GM21423 (cell line): Measurements from ENCODE around the gene KIF14.
"Not testable (repeated sequence)": the region's sequence is repeated elsewhere in the genome, so short reads cannot be mapped to it uniquely, and the experiment has no call there.

Experiments
- ATAC-seq: cut with Tn5 transposase; IDR thresholded peaks from one replicate; pipeline ENCODE4 v1.9.1; 2021; ENCODE audit warnings: mild to moderate bottlenecking, moderate library complexity; ENCODE audit not compliant: unreplicated experiment

KIF14 gene

GRCh38 chr1:200550367-200550766, 70.2 kb downstream of the KIF14 start:
- no peak for ATAC-seq

GRCh38 chr1:200547386-200547785, 73.2 kb downstream of the KIF14 start:
- no peak for ATAC-seq

GRCh38 chr1:200546577-200546976, 74.0 kb downstream of the KIF14 start:
- ATAC-seq, result no peak

GRCh38 chr1:200542162-200542561, 78.4 kb downstream of the KIF14 start:
- ATAC-seq, result no peak

GRCh38 chr1:200540281-200540680, 80.3 kb downstream of the KIF14 start:
- no peak for ATAC-seq

- ATAC-seq, result no peak
These were observed 82.4 kb downstream of the KIF14 start for GRCh38 chr1:200538179-200538578.

- no peak for ATAC-seq
These were observed 84.9 kb downstream of the KIF14 start for GRCh38 chr1:200535605-200536004.

- no peak for ATAC-seq
These were observed 89.8 kb downstream of the KIF14 start for GRCh38 chr1:200530623-200531261.

GRCh38 chr1:200528858-200529606, 91.5 kb downstream of the KIF14 start:
- no peak for ATAC-seq

GRCh38 chr1:200527670-200528069, 92.9 kb downstream of the KIF14 start:
- ATAC-seq, result no peak

- ATAC-seq, result no peak
These were observed 93.6 kb downstream of the KIF14 start for GRCh38 chr1:200526709-200527612.

- ATAC-seq, result no peak
These were observed 95.2 kb downstream of the KIF14 start for GRCh38 chr1:200525090-200525987.

GRCh38 chr1:200524551-200524950, 96.0 kb downstream of the KIF14 start:
- not testable (repeated sequence) for ATAC-seq

- ATAC-seq, result no peak
These were observed 96.5 kb downstream of the KIF14 start for GRCh38 chr1:200524092-200524491.

GRCh38 chr1:200520735-200521134, 99.8 kb downstream of the KIF14 start:
- ATAC-seq, result no peak

GRCh38 chr1:200518524-200518923, 102.0 kb downstream of the KIF14 start:
- no peak for ATAC-seq

GRCh38 chr1:200512191-200512590, 108.4 kb downstream of the KIF14 start:
- ATAC-seq, result no peak

GRCh38 chr1:200510228-200510623, 110.3 kb downstream of the KIF14 start:
- no peak for ATAC-seq

- ATAC-seq, result no peak
These were observed 114.1 kb downstream of the KIF14 start for GRCh38 chr1:200506471-200506870.

GRCh38 chr1:200505257-200505656, 115.3 kb downstream of the KIF14 start:
- no peak for ATAC-seq
